GM12864 (cell line): ENCODE measurements around the gene TRMT44.

ENCODE experiments used
- DNase-seq: peaks from one replicate; pipeline ENCODE4 v3.0.0-alpha.2; 2011; ENCODE audit warnings: low read depth
- H3K4me3 ChIP-seq: 2 replicates; pipeline ENCODE4 v1.5.1; 2011; ENCODE audit warnings: mild to moderate bottlenecking, low read depth, low read length, control low read depth
- TF ChIP-seq, protein P1 (sequence below): IDR thresholded peaks from 2 replicates; pipeline ENCODE4 v1.5.1; 2011; ENCODE audit warnings: low read depth, mild to moderate bottlenecking, moderate library complexity, low read length, control low read depth, inconsistent platforms; ENCODE audit errors: missing control alignments

Gene TRMT44

DNA sequence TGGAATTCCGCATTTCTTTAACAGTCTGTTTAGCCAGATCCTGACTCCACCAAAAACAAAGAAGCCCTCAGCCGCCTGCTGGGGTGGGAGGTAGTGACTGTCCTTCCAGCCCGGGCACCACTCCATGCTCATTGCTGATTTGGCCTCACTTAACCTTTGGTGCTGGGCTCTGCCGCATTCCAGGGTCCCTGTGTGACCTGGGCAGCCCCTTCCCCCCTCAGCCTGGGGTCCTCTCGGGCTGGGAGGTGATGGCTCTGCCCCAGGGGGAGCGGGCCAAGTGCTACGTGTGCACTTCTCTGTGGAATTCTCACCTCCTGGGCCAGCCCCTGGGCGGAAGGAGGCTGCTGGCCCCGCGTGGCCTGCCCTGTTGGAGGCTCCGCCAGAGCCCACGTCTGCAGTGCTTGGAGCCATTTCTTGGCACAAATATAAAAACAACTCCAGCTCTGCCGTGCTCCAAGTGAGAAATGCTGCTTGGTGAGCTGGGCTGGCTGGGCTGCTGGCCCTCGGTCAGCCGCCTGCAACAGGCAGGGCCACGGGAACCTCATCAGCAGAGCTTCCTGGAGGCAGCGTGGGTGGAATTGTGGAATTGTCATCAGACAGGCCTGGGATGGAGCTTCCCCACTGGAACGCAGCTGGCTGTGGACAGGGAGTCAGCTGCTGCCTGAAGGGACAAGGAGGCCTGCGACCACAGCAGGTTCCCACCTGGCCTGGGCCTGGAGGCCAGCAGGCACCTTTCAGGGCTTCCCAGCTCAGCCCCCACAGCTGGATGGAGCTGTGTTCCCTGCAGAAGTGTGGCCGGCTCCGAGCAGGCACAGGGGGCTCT is 66.0 kb downstream of the TRMT44 start:
- DNase-seq, result no peak
- no peak overlapping the region for H3K4me3 ChIP-seq
- TF ChIP-seq, protein P1, sequence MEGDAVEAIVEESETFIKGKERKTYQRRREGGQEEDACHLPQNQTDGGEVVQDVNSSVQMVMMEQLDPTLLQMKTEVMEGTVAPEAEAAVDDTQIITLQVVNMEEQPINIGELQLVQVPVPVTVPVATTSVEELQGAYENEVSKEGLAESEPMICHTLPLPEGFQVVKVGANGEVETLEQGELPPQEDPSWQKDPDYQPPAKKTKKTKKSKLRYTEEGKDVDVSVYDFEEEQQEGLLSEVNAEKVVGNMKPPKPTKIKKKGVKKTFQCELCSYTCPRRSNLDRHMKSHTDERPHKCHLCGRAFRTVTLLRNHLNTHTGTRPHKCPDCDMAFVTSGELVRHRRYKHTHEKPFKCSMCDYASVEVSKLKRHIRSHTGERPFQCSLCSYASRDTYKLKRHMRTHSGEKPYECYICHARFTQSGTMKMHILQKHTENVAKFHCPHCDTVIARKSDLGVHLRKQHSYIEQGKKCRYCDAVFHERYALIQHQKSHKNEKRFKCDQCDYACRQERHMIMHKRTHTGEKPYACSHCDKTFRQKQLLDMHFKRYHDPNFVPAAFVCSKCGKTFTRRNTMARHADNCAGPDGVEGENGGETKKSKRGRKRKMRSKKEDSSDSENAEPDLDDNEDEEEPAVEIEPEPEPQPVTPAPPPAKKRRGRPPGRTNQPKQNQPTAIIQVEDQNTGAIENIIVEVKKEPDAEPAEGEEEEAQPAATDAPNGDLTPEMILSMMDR, result no peak

DNA sequence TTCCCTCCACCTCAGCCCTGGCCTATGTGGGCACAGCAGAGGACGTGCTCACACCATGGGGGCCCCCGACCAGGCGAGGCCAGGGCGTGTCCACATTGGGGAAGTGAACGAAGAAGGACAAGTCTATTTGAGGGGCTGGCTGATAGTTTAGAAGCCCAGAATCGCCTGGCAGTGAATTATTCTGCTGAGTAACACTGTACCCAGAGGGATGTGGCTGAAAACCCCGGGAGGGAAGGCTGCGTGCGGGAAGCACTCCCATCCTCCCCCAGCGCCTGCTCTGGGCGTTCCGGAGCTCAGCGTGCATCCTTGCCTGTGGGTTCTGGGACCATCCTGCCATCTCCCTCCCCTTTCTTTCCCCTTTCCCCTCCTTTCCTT is 66.6 kb downstream of the TRMT44 start:
- H3K4me3 ChIP-seq, result no peak overlapping the region
- DNase-seq, result no peak
- TF ChIP-seq, protein P1, result no peak

DNA sequence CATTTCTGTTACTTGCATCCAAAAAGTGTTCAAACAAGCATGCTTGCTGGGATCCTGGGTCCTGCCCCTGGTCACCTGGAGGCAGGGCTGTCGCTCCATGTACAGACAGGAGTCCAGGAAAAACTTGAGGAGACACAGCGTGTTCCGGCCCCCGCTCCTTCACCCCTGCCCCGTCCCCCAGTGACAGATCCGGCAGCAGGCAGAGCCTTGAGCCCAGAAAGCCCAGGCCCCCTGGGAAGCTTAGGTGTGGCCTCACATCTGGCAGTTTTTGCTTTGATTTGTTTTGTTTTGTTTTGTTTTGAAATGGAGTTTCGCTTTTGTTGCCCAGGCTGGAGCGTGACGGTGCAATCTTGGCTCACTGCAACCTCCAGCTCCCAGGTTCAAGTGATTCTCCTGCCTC is 67.0 kb downstream of the TRMT44 start:
- DNase-seq, result no peak
- no peak overlapping the region for H3K4me3 ChIP-seq
- TF ChIP-seq, protein P1, result no peak

DNA sequence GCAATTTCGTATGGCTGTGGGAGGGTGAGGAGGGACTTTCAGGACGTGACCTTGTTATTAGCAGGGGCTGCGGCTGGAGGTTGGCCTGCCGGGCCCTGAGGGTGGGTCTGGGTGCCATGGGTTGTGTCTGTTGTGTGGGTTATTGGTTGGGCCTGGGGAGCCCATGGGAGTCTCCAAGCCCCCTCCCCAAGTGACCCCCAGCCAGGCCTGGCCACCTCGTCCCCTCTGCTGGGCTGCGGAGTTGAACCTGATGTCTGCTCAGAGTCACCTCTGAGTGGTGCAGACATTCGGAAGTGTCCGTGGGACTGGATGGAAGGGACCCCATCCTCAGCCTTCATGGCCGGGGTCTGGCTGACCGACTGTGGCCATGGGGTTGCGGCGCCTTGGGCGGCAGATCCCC is 67.7 kb downstream of the TRMT44 start:
- TF ChIP-seq, protein P1, result no peak
- DNase-seq, result no peak
- no peak overlapping the region for H3K4me3 ChIP-seq

DNA sequence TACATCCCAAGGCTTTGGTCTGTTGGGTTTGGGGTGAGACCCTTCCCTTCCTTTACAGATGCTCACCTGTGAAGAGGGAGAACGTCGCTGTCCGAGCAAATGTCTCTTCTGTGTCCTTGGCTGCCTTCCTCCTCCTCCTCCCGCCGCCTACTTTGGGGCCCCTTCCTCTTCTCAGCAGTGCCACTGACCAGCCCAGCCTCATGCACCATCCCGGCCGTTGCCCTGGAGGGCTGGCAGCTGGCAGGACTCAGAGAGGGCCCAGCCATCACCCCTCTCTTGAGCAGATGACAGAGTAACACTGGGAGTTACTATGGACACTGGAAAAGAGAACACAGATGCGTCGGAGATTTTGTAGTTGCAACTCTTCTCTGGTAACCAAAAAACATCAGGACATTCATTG is 68.2 kb downstream of the TRMT44 start:
- no peak overlapping the region for H3K4me3 ChIP-seq
- TF ChIP-seq, protein P1, result no peak
- DNase-seq, result no peak

DNA sequence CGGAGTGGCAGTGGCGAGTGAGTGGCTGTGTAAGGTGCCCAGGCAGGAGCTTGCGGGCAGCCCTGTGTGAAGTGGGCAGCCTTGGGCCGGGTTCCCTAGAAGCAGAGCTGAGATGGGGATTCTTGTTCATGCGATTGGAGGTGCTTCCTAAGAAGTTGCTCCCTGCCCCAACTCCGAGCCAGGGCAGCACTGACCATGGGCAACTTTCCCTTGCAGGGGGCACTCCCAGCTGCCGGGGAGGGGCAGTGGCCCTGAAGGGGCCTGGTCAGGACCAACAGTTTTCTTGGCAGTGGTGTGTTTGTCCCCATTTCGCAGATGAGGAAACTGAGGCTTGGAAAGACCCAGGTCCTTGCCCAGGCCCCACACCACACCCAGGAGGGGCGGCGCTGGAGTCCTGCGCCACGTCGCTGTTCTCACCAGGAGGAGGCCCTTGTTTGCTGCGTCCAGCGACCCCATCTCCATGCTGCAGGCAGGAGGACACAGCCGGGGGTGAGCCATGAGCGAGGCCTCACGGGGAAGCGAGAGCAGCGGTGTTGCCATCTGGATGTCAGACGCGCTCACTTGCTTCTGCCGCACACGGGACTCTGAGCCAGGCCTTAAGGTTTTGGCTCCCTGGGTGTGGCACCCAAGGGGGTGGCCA is 68.9 kb downstream of the TRMT44 start:
- no peak for DNase-seq
- H3K4me3 ChIP-seq, result no peak overlapping the region
- TF ChIP-seq, protein P1, result no peak
